HK-2 (cell line): ENCODE measurements around the gene GSDME.
"Not testable (repeated sequence)": the region's sequence is repeated elsewhere in the genome, so short reads cannot be mapped to it uniquely, and the experiment has no call there.

Experiments
- DNase-seq: peaks from one replicate; pipeline ENCODE4 v3.0.0-alpha.2; 2018; ENCODE audit not compliant: unreplicated experiment

Gene GSDME

GRCh38 chr7:24757353-24758275 lies at the start of gene GSDME:
TSS of gene GSDME (minus strand) at chr7:24757464. CDS start at chr7:24749774, 7,690 bp downstream.
- DNase-seq = peak; percentile 79

GRCh38 chr7:24802300-24802699 lies 45.0 kb upstream of the GSDME start:
- DNase-seq = no peak

GRCh38 chr7:24801883-24802282 lies 44.6 kb upstream of the GSDME start:
- no peak for DNase-seq

GRCh38 chr7:24800667-24801066 lies 43.4 kb upstream of the GSDME start:
- DNase-seq = no peak

- no peak for DNase-seq
Measured at GRCh38 chr7:24800073-24800472, 42.8 kb upstream of the GSDME start.

- no peak for DNase-seq
Measured at GRCh38 chr7:24799506-24799905, 42.2 kb upstream of the GSDME start.

- no peak for DNase-seq
Measured at GRCh38 chr7:24798261-24798660, 41.0 kb upstream of the GSDME start.

GRCh38 chr7:24797270-24797669 lies 40.0 kb upstream of the GSDME start:
- no peak for DNase-seq

GRCh38 chr7:24795407-24795767 lies 38.1 kb upstream of the GSDME start:
- DNase-seq = no peak

- DNase-seq = not testable (repeated sequence)
Measured at GRCh38 chr7:24794751-24795406, 37.6 kb upstream of the GSDME start.

- no peak for DNase-seq
Measured at GRCh38 chr7:24793982-24794648, 36.9 kb upstream of the GSDME start.

GRCh38 chr7:24788961-24789576 lies 31.8 kb upstream of the GSDME start:
- DNase-seq = no peak

- DNase-seq = no peak
Measured at GRCh38 chr7:24788075-24788474, 30.8 kb upstream of the GSDME start.

GRCh38 chr7:24786941-24787340 lies 29.7 kb upstream of the GSDME start:
- peak; percentile 84 for DNase-seq

GRCh38 chr7:24786306-24786705 lies 29.0 kb upstream of the GSDME start:
- no peak for DNase-seq

GRCh38 chr7:24784277-24784676 lies 27.0 kb upstream of the GSDME start:
- no peak for DNase-seq

- peak; percentile 45 for DNase-seq
Measured at GRCh38 chr7:24783698-24784097, 26.4 kb upstream of the GSDME start.

GRCh38 chr7:24781106-24781505 lies 23.8 kb upstream of the GSDME start:
- no peak for DNase-seq

- no peak for DNase-seq
Measured at GRCh38 chr7:24779283-24779655, 22.0 kb upstream of the GSDME start.

- DNase-seq = peak; percentile 32
Measured at GRCh38 chr7:24778543-24779282, 21.4 kb upstream of the GSDME start.

- no peak for DNase-seq
Measured at GRCh38 chr7:24777806-24778205, 20.5 kb upstream of the GSDME start.
